ENCODE measurements around the gene PLCB4. TPM values are rescaled to one million over a fixed set of nuclear protein-coding genes. Genes with fewer than 3 reads are reported as not detected.

Gene PLCB4
- total and polyA plus RNA-seq, 12 donors = 0.26 to 8.5 (median 2.8) TPM

GRCh38 chr20:9302091-9302462 is 233.2 kb downstream of the PLCB4 start:
- H3K27ac ChIP-seq = no peak overlapping the region
- intact Hi-C loops (cut with DNase I) = no loop called here
- WGBS, 4 donors = 37 to 64% (median 53%) methylated on average over 1 of the region's 1 CpG

GRCh38 chr20:9306521-9306920 is 237.6 kb downstream of the PLCB4 start:
- Histone ChIP-seq H3K27ac (no peak overlapping the region), H3K4me3 (no peak overlapping the region), H3K27me3 (no peaks in the 10 kb centered on the region), H3K4me1 (replicated peaks in 1 of 2) (no peaks in the 10 kb centered on the region), H3K36me3 (replicated peaks in 1 of 2) (no peaks in the 10 kb centered on the region), H3K9me3 (replicated peaks in 1 of 3) (no peaks in the 10 kb centered on the region)
- TF ChIP-seq CTCF (IDR thresholded peaks at IDR 0.05) (no peak), POLR2A (IDR thresholded peaks at IDR 0.05) (no peak)
- 72 to 85% (median 79%) methylated on average over 1 of the region's 1 CpG for WGBS, 4 donors
- DNase-seq = no peak
- intact Hi-C loops (cut with DNase I) = no loop called here

More at GRCh38 chr20:9302091-9302462, 233.2 kb downstream of the PLCB4 start:
- no peaks in the 10 kb centered on the region for H3K36me3 ChIP-seq (replicated peaks in 1 of 2)
- H3K4me3 ChIP-seq = no peak overlapping the region
- DNase-seq = no peak
- TF ChIP-seq POLR2A (IDR thresholded peaks at IDR 0.05) (no peak), CTCF (IDR thresholded peaks at IDR 0.05) (no peak)
- no peaks in the 10 kb centered on the region for H3K4me1 ChIP-seq (replicated peaks in 1 of 2)
- H3K27me3 ChIP-seq = no peaks in the 10 kb centered on the region
- H3K9me3 ChIP-seq (replicated peaks in 1 of 3) = no peaks in the 10 kb centered on the region

- H3K27me3 ChIP-seq = no peaks in the 10 kb centered on the region
- intact Hi-C loops (cut with DNase I) = no loop called here
- H3K9me3 ChIP-seq (replicated peaks in 1 of 3) = no peaks in the 10 kb centered on the region
- TF ChIP-seq CTCF (IDR thresholded peaks at IDR 0.05) (no peak), POLR2A (IDR thresholded peaks at IDR 0.05) (no peak)
- H3K4me1 ChIP-seq (replicated peaks in 1 of 2) = no peaks in the 10 kb centered on the region
- no peaks in the 10 kb centered on the region for H3K36me3 ChIP-seq (replicated peaks in 1 of 2)
- no peak overlapping the region for H3K4me3 ChIP-seq
- WGBS, 4 donors = 86 to 95% (median 92%) methylated on average over 1 of the region's 1 CpG
- no peak overlapping the region for H3K27ac ChIP-seq
- no peak for DNase-seq
Measured at GRCh38 chr20:9308056-9308455, 239.2 kb downstream of the PLCB4 start.

- no peaks in the 10 kb centered on the region for H3K27me3 ChIP-seq
- no peak for DNase-seq
- TF ChIP-seq CTCF (IDR thresholded peaks at IDR 0.05) (no peak), POLR2A (IDR thresholded peaks at IDR 0.05) (no peak)
- no peak overlapping the region for H3K4me3 ChIP-seq
- no peak overlapping the region for H3K27ac ChIP-seq
- WGBS, 4 donors = 60 to 75% (median 67%) methylated on average over 1 of the region's 1 CpG
- H3K4me1 ChIP-seq (replicated peaks in 1 of 2) = no peaks in the 10 kb centered on the region
- no peaks in the 10 kb centered on the region for H3K9me3 ChIP-seq (replicated peaks in 1 of 3)
- no peaks in the 10 kb centered on the region for H3K36me3 ChIP-seq (replicated peaks in 1 of 2)
- intact Hi-C loops (cut with DNase I) = no loop called here
Measured at GRCh38 chr20:9311132-9311531, 242.2 kb downstream of the PLCB4 start.

Data from adrenal gland (tissue), 12 donors.